ENCODE results near the gene SNX22.
A peak's percentile ranks its signal among the peaks of the same experiment; 100 is the strongest.

SNX22 gene

DNA sequence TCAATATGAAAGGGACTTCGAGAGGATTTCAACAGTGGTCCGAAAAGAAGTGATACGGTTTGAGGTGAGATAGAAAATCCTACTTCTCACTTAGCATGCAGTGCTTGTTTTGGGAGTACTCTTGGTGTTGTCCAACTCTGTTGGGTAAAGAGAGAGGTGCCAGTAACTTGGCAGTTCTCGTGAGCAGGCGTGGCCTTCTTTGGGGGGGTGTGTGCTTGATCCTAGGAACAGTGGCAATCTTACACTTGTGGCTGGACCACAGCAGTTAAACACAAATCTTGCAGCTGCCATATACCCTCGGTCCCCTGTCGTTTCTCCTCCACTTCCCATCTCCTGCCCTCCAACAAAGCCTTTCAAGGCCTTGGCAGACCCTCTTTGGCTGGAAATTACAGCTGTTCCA is 15.2 kb upstream of the SNX22 start:
- DNase-seq: no peak

DNA sequence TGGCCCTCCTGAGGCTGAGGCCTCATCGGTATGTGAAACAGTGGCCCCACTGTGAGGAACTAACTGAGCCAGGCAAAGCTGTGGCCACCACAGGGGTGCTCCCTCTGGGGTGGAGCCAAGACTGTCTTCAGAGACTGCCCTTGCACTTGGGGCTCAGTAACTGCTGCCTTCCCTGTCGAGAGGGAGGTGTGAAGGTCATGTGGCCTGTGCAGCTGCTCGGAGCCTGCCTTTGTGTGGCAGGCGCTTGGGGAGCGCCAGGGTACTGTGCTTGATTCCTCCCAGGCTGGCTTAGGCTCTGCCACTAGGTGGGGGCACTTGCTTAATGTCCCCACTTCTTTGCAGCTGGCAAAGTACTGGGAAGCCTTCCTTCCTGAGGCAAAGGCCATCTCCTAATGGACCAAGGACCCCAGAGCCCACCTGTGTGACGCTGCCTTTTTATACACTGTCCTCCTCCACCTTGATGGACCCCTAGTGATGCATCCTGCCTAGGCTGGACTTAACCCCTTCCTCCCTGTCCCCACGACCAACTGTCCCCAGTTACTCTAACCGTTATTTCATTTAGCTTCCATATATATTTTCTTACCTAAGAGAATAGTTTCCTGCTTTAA is 14.2 kb upstream of the SNX22 start:
- no peak for DNase-seq

DNA sequence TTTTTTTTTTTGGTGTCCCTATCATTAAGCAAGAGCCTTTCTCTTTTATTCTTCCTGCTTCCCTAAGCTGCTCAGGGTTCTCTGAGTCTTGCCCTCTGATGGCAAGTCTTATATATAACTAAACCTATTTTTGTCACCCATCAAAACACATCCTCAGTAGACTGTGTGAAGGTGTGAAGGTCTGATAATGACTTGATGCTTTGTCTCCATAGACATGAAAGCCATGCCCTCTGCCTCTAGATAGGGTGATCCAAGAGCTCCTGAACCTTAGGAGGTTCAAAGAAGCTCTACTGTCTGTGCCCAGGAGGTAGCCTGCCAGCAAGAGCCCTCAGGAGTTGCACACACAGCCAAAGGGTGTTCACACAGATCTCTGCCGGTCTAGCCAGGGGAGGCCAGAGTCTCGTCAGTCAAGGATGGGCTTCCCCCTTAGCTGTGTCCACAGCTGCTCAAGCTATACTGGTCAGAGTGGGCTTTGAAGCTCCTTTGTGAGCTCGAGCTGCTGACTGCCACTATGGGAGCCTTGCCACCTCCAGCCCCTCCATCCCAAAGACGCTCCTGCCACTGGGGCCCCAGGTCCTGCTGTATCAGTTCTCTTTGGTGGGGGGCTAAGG is 13.1 kb upstream of the SNX22 start:
- no peak for DNase-seq

DNA sequence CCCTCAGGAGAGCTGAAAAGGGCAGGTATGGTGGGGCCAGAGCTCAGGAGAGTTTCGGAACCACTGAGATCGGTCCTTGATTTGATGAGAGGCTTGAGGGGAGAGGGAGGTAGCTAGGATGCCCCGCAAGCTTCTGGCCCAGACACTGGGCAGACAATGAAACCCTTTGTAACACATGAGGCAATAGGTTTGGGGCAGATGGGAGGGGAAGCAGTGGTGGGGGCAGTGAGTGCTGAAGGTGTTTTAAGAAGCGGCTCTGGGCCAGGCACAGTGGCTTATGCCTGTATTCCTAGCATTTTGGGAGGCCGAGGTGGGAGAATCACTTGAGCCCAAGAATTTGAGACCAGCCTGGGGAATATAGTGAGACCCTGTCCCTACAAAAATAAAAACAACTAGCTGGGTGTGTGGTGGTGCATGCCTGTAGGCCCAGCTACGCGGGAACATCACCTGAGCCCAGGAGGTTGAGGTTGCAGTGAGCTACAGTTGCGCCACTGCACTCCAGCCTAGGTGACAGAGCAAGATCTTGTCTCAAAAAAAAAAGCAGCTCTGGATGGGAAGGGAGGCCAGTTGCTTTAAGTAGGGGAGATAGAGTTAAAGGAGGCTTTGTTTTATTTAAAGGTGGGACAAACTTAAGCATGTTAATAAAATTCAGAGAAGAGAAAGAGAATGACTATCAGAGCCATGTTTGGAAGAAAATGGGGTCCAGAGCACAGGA is 9.6 kb upstream of the SNX22 start:
- no peak for DNase-seq

DNA sequence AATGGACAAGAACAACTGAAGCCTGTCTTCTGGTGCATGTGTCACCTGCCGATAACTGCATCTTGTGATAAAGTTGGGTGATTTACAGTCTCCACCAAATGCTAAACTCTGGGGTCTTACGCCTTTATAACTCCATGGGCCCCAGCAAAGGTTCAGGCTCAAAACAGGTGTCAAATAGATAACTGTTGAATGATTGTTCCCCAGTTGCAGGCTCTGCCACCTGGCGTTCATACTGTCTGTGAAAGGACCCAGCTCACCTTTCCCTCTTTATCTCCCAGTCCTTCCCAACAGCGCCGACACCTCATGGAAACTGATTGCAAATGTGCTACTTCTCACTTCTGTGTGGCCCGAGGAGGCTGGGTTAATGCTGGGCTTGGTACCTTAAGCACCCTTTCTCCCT is 8.3 kb upstream of the SNX22 start:
- no peak for DNase-seq

DNA sequence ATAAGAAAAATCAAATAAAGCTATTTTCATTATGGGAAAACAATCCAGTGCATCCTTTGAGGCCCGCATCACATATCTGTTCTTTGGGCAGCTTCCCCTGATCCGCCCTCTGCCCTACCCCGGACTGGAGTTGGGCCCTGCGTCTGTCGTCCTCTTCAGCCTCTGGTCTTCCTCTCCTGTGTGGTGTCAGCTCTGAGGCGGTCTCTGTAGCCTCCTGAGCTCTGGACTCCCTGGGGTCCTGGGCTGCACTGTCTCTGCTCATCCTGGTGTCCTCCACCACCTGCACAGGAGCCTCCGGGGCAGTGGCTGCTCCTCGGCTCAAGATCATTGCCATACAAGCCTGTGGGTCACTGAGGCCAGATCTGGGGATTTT is 7.4 kb upstream of the SNX22 start:
- DNase-seq: no peak

DNA sequence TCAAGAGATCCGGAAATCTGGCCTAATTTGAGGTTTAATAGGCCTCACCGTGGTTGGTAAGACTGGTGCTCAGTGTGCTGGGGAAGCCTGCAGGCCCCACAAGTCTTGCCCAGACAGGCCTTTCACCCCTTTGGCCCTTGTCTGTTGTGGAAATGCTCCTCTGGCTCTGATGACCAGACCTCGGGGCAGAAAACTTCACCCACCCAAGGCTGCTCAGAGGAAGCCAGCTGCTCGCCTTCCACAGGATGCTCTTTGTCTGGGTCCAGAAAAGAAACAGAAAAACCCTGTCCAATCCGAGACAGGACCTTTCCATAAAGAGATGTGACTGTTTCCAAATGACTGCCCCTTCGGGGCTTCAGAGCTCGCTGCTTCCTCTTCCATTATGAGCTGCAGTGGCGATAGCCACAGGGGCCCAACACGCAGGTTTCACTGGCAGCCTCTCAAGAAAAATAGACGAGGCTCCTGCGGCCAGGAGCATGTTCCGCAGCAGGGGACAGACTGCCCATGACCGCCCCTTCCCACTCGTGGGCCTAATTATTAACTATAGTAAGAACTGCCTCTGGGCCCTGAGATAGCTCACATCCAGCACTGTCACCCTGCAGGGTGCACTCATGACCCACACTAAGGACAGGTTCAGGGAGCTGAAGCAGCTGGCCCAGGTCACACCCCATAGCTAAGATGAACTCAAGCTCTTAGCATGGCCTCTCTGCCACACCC is 6.8 kb upstream of the SNX22 start:
- no peak for DNase-seq

DNA sequence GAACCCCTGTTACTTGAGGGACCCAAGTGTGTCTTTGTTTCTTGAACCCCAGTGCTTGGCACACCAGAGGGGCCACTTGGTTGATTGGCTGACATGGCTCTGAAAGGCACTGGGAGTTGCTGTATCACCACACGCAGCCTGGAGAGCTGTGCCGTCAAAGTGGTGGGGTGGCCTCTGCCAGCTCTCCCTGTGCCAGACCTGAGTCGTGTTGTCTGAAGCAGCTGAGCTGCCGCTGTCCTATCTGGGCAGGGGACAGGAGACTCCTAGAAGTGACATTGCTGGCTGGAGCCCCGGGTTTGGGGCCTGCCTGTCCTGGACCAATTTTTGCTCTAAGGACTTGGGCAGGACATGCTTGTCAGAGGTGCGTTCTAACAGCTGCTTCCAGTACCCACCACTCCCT is 5.5 kb upstream of the SNX22 start:
- DNase-seq: no peak

DNA sequence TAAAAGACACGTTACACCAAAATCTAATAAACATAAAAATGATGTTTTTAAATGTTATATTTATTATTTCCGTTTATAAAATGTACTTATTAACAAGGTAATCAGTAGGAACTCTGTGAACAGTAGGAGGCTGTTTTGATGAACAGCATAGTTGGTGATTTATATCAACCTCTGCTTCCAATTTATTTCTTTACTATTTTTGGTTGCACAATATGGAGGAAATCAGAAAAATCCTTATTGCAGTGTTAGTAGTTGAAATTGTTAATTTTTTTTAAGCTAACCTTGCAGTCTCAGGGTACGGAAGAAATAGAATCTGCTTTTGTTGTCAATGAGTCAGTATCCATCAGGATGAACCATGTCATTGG is 5.0 kb upstream of the SNX22 start:
- DNase-seq: no peak

DNA sequence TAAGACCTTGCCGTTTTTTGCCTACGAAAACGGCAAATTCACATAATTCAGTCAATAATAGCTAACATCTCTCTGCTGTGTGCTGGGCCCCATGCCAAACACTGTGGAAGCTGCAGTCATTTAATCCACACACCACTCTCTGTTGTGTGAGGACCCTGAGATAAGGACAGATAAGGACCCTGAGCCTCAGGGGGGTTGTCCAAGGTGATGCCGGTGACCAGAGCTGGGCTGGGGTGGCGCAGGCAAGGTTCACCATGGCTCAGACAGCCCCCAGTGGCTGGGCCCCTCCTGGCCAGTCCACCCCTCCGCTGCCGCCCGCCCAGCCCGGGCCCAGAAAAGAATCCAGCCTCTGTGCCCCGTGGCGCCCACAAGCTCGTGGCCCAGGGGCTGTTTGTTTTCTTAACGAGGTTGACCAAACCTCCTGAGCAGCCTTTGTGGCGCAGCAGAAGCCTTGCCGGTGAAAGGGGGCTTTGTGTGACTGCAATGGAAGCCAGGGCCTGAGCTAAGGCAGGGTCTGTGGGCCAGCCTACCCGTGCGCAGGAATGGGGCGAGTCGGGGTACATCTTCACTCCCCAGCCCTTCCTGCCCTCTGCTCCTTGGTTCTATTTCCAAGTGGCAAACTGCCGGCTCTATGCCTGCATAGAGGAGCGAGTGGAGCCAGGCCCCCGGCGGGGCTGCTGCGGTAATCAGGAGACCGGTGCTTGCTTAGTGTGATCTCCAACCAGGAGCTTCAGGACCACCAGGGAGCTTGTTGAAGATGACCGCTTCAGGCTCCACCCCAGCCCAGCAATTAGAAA is 4.4 kb upstream of the SNX22 start:
- no peak for DNase-seq

DNA sequence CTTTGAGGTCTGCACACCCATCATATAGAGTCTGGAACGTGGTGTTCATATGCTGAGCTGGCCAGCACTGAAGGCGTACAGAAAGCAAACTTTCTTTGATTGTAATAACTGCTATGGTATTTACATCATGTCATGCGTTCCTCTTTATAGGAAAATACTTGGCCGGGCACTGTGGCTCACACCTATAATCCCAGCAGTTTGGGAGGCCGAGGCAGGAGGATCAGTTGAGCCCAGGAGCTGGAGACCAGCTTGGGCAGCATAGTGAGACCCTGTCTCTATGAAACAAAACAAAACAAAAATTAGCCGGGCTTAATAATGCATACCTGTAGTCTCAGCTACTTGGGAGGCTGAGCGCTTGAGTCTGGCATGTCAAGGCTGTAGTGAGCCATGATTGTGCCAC is 3.4 kb upstream of the SNX22 start:
- DNase-seq: no peak

DNA sequence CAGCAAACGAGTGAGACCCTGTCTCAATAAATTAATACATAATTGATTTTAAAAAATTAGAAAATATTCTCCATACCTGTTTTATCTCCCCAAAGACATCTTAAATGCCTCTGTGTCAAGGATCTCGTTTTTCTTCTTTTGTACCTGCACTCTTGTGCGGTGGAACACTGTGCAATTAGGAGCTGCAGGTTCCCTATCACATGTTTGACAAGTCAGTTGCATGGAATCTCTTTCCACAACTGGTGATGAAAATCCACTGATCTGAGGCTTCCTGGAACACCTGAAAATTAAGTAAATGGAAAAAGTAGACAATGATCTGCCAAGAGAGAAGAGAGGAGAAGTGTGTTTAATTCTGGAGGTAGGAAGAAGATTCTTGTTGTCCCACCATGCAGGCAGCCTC is 3.0 kb upstream of the SNX22 start:
- no peak for DNase-seq

DNA sequence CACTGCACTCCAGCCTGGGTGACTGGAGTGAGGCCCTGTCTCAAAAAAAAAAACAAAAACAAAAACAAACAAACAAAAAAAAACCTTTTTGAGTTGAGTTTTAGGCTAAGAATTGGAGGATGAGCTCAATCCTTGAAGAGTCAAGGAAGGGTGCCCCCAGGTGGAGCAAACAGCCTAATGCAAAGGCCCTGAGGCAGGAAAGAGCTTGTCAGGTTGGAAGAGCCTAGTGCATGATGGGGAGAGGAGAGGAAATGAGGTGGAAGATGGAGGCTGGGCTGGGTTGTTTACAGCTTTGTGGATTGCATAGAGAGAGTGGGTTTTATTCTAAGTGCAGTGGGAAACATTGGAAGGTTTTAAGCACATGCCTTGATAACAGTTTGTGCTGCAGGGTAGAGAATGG is 2.1 kb upstream of the SNX22 start:
- no peak for DNase-seq

DNA sequence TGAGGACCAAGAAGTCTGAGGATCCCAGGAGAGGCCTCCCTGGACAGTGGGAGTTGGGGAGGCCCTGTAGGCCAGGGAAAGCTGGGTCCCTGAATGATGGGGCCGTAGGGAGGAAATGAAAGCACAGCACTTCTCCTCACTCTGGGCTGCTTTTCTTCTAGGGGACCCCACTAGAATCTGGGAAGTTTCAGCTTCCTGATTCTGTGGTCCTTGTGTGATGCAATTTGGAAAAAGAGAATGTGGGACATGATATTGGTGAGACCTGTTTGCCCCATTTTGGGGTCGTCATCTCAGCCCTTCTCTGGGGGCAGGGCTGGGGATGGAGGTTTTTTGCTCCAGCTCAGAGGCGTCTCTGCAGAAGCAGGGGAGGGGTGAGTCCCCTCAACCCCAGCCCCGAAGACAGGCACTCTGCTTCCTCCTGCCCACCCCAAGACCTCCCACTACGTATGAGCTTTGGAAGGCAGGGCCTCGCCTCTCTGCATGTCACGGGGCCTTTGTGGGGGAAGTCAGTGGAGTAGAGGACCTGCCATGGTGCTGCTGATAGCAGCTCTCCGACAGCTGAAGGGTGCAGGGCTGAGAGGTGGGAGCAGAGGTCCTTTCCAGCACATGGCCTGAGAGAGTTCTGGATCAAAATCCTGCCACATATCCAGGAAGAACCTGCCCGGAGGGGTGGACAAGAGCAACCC is 1.5 kb upstream of the SNX22 start:
- DNase-seq: no peak

DNA sequence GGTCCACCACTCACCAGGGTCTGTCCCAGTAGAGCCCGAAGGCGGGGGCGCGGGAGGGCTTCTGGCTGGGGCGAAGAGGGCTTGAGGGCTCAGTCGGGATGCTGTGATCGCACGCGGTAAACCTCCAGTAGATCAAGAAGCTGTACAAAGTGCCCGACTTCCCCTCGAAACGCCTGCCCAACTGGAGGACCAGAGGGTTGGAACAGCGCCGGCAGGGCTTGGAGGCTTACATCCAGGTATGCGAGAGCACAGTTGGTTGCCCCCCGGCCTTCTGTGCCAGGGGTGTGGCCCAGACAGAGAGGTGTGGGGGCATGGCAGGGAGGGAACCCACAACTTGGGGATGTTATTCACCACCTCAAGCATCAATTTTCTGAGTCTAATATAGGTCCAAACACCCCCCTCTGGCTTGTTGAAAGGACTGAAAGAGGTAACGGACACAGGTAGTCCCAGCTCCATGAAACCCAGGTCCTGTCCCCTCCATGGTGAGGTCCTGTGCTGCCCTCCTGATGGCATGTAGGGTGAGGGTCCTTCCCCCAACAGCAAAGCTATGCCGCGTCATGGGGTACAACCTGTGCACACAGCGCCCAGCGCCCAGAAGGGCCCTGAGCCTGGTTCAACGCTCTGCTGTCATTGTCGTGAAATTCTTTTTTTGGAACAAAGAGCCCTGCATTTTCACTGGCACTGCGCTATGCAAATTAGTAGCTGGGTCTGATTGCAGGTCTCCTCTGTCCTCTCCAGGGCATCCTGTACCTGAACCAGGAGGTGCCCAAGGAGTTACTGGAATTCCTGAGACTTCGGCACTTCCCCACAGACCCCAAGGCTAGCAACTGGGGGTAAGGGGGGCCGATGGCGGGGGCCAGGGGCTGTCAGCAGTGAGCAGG is 1.2 kb downstream of the SNX22 start:
- no peak for DNase-seq

DNA sequence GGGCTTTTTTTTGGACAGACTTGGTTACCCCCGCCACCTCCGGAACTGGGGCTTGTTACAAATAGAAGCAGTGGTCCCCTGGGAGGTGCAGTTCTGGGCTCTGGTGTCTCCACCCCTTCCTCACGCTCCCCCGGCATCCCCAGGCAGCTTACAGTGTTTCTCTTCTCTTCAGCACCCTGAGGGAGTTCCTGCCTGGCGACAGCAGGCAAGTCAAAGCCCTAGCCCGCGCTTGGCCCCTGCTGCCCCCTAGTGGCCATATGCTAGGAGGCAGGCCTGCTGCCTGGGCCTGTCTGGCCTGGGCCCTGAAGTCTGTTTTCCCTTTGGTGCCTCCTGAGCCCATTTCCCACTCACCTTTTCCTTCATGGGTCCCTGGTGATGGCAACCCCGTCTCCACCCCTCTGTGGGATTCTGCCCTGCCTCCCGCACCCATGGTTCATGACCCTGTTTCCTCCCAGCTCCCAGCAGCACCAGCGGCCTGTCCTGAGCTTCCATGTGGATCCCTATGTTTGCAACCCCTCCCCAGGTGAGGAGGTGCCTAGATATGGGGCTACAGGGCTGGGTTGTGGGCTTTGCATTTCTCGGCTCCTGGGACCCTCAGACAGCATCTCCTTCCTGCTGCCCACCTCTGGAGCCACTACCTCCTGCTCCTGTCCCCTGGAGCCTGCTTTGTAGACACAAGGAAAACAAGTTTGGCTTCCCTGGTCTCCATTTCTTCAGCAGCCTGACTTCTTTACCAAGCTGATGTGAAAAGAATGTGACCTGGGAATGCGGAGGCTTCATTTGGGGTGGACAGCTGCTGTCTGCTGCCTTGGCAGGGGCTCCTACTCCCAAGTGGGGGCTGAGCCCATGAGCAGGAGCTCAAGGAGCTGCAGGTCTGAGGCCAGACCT is 2.2 kb downstream of the SNX22 start:
- DNase-seq: peak; percentile 32

DNA sequence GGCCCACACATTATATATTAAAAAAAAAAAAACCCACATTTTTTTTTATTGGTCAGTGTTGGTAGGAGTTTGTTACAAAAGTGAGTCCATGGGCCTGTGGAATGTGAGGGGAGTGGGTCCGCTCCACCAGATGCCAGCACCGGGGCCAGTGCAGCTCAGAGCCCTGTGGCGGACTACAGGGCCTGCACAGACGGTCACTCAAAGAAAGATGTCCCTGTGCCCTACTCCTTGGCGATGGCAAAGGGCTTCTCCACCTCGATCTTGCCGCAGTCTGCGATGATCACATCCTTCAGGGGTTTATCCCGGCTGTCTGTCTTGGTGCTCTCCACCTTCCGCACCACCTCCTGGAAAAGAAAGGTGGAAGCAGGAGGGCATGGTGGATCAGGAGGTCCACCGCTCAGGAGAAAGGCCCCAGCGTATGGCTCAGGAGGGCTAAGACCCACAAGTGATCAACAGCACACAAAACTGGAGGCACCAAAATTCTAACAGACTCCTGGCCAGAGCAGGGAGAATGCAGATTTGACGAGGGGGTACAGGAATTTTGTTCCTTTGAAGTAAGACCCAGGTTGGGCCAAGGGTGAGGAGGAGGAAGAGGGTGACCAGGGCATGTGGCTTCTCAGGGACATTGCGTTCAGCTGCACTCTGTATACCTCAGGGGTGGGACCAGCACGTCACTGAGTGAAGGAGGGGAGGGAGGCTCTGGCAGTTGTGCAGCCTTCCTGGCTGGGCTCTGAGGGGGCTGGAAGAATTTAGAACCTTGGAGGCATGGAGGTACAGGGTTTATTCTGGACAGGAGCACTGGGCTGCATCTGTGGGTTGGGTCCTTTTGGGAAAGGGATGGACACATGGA is 4.5 kb downstream of the SNX22 start:
- no peak for DNase-seq

DNA sequence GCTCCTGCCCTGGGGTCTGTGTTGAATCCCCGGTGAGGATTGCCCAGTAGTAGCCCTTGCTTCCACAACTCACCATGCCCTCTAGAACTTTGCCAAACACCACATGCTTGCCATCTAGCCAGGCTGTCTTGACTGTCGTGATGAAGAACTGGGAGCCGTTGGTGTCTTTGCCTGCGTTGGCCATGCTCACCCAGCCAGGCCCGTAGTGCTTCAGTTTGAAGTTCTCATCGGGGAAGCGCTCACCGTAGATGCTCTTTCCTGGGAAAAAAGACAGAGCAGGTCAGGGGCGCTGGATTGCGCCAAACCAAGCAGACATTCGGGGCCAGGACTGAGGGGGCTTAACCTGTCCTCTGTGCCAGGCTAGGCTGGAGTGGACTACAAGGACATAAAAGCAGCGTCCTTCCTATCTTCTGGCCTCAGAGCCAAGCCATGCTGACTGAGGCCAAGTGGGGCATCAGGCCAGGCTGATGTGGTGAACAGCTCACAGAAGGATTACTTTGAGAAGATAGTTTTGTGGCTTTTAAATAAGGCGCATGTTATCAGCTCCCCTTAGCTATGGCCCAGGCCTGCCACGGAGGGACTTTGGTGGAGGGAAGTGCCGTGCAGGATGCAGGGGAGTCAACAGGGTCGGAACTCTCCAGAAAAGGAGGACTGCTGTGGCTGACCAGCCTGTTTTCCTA is 5.3 kb downstream of the SNX22 start:
- DNase-seq: no peak

DNA sequence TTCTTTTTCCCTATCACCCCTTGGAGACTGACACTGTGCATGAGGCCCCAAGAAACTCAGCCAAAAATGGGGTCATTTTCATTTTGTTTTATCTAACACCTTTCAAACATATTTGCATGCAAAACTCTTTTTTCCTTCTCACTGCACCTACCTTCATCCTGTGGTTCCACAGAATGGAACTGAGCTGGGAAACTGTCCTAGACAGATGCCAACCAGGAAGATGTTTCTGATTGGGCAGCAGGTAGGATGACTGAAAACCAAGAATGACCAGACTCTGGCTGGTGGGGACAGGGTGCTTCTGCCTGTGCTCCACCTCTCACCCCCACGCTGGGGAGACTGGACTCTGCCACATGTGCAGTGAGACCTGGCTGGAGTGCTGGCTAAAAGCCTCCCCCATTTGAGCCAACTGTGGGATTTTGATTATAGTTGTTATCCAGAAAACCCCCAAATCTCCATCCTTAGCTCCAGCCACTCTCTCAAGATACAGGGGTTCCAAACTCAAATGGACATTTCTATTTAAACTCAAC is 6.1 kb downstream of the SNX22 start:
- no peak for DNase-seq

All from NCI-H2029 (cell line).